GM18520 (cell line): ENCODE results near the gene C9orf78.

ENCODE experiments used
- ATAC-seq: cut with Tn5 transposase; IDR thresholded peaks from one replicate; pipeline ENCODE4 v1.9.1; 2021; ENCODE audit not compliant: unreplicated experiment

Gene C9orf78

DNA sequence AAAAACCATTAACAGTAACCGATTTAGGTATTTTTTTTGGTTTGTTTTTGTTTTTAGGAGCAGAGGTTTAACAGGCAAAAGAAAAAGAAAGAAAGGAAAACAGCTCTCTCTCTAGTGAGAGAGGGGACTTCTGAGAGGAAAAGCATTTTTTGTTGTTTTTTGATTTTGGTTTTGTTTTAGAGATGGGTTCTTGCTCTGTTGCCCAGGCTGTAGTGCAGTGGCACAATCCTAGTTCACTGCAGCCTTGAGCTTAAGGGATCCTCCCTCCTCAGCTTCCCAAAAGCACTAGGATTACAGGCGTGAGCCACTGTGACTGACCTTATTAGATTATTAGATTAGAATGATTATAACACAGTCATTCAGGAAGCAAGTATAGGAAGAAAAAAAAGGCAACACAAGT, 10.3 kb upstream of the C9orf78 start:
- no peak for ATAC-seq

DNA sequence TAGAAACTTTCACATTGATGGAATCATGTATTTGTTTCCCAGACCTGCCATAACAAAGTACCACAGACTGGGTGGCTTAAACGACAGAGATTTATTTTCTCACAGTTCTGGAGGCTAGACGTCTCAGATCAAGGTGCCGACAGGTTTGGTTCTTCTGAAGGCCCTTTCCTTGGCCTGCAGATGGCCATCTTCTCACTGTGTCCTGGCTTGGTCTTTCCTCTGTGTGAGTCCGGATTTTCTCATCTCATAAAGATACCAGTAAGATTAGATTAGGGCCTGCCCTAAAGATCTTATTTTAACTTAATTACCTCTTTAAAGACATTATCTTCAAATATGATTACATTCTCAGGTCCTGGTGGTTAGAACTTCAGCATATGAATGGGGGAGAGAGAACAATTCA, 6.0 kb upstream of the C9orf78 start:
- no peak for ATAC-seq

DNA sequence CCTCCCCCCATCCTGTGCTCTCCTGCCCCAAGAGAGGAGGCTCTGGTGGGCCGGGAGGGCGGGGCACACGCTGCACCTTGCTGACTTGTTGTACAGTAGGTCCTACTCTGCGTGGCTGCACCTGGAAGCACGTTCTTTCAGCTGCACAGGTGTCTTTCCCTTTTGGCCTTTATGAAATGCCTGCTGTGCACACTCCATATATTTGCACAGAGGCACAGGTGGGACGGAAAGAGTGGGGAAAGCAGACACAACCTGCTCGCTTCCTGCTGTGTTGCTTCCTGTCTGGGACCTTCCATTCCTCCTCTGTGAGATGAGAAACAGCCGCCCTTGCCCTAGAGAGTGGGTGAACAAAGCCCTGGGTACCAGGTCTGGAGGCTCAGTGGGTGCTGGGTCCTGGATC, 5.0 kb upstream of the C9orf78 start:
- ATAC-seq = no peak

DNA sequence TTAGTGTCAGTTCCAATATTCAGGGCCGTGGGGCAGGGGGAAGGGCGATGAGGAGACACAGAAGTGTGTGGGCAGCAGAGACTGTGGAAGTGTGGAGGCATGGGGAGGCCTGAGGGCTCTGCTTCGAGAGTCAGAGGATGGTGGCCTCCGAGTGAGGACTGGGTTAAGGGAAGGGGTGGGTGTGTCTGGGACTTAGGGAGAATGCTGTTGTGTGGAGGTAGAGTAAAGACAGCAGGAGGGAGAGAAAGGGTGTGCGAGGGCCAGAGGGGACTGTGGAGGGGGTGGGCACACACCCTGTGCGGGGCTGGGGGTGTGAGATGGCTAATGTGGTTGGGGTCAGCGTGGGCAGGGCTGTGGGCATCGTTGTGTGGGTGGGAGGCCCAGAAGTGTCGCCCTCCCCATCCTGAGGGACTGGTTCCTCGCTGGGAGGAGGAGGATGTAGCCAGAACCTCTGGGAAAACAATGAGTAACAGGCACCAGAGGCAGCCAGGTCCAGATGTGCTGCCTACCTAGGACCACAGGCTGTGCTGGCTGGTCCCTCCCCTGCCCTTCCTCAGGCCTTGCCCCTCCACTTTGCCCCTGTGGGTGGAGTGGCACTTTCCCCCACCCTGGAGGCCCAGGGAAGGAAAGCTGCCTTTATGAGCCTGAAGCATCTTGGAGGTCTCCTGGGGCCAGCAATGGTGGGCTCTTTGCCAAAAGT, 4.4 kb upstream of the C9orf78 start:
- ATAC-seq = no peak

DNA sequence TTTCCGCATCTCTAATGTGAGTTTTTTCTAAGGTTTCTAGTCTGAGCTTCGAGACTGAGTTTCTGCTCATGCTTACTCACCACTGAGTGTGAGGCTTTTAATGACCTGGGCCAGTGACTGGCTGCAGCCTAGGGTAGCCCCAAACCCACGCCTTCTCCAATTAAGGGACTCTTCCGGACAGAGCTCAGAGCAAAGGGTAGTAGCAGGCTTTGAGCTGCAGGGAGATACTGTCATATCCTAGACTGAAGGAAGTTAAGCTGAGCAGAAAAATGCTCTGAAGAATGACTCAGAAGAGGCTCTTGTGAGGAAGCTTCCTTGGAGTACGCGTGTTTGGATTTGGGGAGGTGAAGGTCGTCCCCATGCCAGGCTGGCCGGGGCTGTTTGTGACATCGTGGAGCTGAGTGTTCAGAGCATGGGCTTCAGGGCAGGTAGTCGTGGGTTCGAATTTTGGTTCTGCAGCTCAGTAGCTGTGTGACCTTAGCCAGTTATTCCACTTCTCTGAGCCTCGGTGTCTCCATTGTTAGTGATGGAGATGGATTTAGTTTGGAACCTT, 3.7 kb upstream of the C9orf78 start:
- ATAC-seq = no peak

DNA sequence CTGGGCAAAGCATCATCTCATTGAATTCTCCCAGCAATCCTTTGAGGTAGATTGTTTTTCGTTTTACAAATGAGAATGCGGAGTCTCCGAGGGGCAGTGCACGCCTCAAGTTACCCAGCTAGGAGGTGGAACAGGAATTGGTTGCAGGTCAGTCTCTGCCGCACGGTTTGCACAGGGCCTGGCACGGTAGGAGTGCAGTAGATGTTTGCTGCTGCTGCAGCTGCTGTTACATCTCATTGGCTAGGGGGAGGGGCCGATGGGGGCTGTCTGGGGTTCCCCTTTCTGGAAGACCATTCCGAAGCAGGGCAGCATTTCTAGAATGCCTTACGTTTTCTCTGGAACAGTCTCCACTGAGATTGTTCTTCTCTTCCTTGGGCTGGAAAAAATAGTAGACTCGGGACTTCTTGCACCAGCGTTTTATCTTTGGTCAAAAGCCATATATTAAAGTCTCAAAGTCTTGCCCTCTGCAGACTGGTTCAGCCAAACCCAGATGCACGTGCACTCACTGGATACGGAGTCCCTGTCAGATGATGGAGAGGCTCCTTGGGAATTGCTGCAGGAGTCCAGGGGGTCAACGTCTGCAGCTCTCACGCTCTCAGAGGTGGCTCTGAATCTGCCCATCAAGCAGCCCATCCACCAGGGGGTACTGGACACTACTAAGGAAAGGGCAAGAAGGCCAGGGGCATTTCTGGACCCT, 1.4 kb upstream of the C9orf78 start:
- ATAC-seq = no peak

DNA sequence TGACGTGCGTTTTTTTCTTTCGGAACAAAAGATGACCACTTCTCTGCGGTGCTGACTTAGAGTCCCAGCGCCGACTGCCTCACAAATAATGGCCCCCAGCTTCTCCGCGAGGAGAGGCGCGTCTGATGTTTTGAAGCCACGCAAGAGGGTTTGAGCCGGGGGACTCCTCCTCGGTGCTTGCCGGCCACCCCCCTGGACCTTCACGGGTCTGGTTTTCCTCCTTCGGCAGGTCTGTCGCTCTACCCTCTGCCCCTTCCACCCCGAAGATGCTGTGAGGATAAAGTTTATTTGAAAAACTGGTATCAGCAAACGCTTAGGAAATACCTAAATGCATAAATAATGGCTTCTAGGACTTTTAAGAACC, 767 bp upstream of the C9orf78 start:
- ATAC-seq = no peak

DNA sequence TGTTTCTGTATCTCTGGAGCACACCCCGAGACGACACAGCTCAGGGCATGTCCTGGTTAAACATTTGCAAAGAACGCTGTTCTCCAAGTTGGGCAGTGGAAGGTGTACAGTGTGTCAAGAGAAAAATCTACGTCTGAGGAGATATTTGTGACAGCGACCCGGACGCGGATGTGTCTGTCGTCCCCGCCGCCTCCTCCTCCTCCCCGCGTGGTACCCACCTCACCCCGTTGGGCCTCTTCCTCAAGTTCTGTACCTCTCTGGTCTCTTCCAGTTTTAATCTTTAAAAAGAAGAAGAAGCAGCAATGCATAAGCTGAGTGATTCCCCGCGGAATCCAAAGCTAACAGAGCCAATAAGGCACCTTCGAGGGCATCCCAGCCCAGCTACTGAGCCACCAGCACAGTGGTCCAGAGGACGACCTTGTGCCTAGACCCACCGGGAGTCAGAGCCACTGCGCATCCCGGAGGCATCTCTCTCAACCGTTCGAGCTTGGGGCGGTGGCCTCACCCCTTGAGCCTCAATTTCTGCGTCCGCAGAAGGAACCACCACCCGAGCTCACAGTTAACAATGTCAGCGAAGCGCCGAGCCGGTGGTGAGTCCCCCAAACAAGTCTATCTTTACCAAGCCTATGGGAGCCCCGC, 467 bp downstream of the C9orf78 start:
- peak; percentile 10 for ATAC-seq

DNA sequence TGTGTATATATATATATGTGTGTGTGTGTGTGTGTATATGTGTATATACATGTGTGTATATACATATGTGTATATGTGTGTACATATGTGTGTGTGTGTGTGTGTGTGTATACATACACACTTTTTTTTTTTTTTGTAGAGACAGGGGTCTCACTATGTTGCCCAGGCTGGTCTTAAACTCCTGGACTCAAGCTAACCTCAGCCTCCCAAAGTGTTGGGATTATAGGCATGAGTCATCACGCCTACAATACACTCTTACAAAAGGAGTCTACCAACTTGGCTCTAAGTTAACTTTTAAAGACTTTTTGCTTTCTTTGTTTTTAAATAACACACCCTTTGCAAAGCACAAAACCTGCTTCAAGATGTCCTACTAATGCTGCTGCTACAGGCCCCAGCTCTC, 2.1 kb downstream of the C9orf78 start:
- ATAC-seq = no peak

DNA sequence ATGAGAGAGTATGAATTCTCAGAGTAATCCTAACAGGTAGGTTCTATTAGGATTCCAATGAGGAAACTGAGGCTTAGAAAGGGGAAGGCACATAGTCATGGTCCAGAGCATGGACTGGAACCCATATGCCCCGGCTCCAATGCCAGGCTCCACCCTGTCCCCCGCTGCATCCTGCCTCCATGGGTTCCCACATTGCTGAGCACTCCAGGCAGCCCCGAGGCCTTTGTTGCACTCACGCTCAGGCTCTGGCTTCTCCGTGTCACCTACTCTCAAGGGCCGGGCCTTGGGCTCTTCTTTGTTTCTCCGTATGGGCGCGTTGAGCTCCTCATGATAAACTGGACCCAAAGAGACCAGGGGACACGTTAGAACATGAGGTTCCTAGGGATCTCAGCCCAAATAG, 6.1 kb downstream of the C9orf78 start:
- no peak for ATAC-seq

DNA sequence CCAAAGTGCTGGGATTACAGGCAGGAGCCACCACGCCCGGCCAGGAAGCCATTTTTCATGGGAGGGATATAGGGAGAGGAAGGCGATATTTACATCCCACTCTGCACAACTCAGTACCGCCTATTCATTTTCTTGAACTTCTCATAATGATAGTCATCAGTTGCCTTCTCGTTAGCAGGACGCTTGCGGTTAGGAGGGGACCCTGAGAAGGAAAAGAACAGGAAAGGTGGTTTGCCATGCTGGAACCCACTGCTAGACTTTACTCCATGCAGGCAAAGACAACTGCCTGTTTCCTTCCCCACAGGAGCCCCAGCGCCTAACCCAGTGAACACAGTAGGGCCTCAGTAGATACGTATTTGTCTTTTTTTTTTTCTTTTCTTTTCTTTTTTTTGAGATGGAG, 7.0 kb downstream of the C9orf78 start:
- no peak for ATAC-seq

DNA sequence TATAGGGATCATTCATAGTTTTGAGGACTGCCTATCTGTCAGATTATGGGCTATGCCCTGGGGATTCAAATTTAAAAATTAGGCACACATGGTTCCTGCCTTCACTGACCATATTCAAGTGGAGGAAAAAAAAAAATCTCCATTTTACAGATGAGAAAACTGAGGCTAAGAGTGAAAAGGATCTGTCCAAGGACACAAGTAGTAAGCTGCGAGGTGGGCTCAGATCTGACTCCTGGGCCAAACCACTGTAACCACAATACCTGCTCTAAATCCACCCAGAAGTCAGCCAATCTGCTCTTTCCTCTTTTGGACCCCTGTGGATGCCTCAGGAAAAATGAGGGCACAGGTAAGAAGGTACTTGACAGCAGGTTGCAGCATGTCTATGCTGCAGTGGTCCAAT, 8.3 kb downstream of the C9orf78 start:
- ATAC-seq = no peak

DNA sequence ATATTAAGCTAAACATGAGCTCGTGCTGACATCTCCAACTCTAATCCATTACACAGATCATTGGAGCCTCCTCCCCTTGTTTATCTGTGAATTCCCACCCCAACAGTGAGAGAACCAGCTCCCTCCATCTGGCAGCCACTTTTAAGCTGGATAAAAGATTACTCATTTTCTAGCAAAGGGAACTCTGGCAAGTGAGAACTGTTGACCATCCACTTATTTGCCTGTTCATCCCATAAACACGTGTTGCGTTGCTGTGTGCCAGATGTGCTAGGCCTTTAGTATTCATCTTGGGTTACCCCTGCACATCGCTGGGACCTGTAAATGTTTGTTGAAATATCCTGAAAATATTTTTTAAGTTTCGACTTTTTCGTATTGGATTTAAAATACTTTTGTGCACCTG, 8.7 kb downstream of the C9orf78 start:
- no peak for ATAC-seq

DNA sequence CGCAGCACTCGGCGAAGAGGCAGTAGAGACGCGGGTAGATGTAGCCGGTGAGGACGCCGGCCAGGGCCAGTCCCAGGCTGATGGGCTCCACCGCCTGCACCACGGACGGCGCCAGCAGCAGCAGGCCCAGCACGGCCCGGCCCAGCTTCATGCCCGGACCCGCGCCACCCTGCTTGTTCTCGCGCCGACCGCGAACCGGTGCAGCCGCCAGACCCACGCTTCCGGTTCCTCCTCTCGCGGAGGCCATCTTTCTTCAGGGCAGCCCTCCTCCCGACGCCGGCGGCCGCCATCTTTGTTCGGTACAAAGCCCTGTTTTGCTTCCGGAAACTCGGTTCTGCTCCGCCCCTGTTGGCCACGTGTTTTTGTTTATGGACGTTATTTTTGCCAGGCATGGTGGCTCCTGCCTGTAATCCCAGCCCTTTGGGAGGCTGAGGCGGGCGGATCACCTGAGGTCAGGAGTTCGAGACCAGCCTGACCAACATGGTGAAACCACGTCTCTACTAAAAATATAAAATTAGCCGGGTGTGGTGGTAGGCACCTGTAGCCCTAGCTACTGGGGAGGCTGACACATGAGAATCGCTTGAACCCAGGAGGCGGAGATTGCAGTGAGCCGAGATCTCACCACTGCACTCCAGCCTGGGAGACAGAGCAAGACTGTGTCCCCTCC, 11.0 kb downstream of the C9orf78 start, which contains the start of gene TOR1A:
Gene TOR1A (minus strand): TSS at position 202 of the 667 bp plus-strand sequence. CDS start 51 bp downstream, at position 151.
- peak; percentile 88 for ATAC-seq

DNA sequence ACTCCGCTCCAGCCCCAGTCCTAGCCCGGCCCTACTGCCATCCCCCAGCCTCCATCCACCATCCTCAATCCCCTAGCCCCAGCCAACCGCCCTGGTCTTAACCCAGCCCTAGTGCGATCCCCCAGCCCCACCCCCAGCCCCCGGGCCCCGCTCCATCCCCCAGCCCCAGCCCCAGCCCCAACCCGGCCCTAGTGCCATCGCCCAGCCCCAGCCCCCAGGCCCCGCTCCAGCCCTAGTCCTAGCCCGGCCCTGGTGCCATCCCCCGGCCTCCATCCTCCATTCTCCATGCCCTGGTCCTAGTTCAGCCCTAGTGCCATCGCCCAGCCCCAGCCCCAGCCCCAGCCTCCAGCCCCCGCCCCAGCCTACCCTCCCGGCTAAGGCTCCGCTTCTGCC, 11.5 kb downstream of the C9orf78 start:
- ATAC-seq = no peak

DNA sequence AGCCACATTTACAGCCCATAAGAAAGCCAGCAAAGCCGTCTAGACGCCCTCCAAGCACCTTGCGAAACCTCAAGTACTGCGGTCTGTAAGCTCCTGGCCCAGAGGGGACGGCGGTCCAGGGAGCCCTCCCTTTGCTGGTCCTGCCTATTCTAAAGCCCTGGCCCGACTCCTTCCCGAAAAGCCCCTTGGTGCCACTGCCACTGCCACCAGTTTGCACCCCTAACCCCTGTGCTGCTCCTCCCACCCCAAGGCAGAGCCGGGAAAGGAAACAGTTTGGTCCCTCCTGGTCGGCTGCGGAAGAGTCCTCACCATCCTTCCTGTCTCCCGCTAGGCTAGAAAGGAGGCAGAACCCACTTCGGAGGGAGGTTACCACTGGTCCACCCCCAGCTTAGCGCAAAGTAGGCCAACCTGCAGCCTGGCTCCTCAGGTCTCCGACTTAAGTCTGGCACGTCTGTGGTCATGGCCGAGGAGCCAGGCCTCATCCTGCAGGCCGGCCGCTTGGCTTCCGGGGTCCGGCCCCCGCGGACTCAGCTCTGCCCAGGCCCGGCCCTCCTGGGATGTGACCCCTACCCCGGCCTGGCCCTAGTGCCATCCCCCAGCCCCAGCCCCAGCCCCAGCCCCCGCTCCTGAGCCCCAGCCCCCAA, 12.1 kb downstream of the C9orf78 start:
- ATAC-seq = no peak

DNA sequence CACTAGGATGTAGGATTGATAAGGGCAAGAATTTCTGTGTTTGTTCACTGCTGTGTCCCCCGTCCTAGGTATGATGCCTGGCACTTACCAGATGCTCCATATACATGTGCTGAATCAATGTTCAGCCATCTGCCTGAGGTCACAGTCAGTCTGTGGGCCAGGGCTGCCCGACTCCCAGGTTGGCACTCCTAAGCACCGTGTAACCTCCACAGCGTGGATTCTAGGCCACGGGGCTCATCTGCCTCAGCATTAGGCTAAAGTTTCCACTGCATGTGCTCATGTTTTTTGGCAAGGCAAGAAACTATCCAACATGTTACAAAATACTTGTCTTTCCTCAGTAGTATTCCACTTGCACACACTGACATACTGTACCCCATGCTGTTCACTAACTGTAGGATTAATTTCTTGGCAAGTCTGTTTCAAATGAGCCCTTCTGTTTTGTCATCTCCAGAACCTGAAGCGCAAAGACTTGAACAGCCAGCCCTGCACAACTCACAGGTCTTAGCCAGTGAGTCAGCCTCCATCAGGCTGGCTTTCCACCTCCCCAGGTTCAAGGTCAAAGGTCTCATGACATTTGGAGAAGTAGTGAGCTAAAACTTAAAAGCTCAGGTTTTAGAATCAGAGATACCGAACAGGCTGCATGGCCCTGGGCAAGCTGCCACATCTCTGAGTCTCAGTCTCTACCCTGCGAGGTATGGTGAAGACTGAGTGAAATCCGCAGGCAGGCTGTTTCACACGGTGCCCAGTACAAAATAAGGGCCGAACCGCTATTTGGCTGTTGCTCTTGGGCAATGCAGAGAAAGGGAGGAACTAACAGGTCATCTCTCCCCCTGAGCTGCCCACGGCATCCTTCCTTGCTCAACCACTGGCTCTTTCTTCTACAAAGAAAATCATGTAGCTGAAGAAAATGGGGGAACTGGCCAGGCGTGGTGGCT, 18.3 kb downstream of the C9orf78 start:
- ATAC-seq = no peak

DNA sequence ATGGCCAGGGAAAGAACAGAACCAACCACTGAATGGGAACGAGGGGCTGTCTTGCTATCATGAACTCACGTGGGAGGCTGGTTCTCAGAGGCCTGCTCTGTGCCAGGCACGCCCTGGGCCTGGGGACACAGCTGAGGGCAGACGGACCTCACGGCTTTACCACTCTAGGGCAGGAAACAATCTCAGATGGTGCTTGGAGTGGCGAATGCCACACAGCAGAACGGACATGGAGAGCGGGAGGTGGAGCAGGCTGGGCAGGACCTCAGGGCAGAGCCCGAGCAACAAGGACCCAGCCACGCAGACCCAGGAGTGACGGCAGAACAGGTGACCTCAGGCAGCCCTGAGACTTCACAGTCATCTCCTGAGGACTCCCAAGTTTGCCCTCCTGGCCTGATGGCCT, 19.8 kb downstream of the C9orf78 start:
- ATAC-seq = no peak

DNA sequence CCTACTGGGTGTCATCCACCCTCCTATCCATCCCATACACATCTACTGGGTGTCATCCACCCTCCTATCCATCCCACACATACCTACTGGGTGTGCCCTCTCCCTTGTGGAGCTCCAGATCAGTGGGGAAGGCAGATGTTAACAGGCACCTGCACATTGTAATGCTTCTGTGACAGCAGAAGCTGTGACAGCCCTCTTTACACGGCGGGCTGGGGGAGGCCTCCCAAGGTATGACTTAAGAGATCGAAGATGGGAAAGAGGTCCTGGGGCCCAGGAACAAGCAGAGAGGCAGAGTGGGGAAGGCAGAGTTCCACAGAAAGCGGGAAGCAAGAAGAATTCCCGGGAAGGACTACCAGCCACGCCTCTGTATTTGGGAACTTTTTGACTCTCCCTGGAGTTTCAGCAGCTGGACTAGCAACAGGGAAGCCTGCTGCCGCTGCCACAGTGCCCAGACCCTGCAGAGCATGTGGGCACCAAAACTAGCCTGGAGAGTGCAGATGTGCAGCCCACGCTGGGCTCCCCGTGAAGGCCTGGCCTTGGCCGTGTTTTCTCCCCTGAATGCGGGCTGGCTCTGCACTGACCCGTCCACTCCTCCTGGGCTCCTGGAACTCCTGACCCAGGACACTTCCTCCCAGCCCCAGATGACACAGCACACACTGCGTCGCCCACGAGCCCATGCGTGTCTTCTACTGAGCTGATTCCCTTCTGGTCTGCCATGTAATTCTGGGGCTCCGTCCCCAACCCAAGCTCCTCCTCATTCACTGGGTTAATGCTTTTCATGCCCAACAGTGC, 20.4 kb downstream of the C9orf78 start:
- no peak for ATAC-seq
